B cell (primary cell): Measurements from ENCODE around the gene ARF5. TPM values are rescaled to one million over a fixed set of nuclear protein-coding genes. Genes with fewer than 3 reads are reported as not detected.
"Not testable (repeated sequence)": the region's sequence is repeated elsewhere in the genome, so short reads cannot be mapped to it uniquely, and the experiment has no call there.

Experiments used
- ATAC-seq: fragments of 200-7000 bp; cut with Tn5 transposase; one replicate; pipeline ENCODE4 v1.10.0; 2021; ENCODE audit warnings: low read depth, mild to moderate bottlenecking, moderate number of reproducible peaks, moderate library complexity
- CTCF ChIA-PET: fragments of 350-600 bp; sonication (Branson Sonifier 250); formaldehyde crosslinking; loops from one replicate; lab custom pipeline; 2021; ENCODE audit warnings: antibody characterized with exemption, inconsistent platforms; lab: Charles Lee
- POLR2A ChIA-PET: fragments of 350-600 bp; sonication (Branson Sonifier 250); formaldehyde crosslinking; loops from one replicate; lab custom pipeline; 2021; ENCODE audit warnings: antibody characterized with exemption; lab: Charles Lee
- DNase-seq: peaks from one replicate; pipeline ENCODE4 v3.0.0; 2013
- H2AFZ ChIP-seq: 2 replicates; pipeline ENCODE4 v1.6.1; 2012; ENCODE audit warnings: mild to moderate bottlenecking, low read depth, low read length; ENCODE audit not compliant: insufficient read depth, poor library complexity, severe bottlenecking
- H3K27ac ChIP-seq, 2 donors: 1 replicate in 1 of 2; 2 replicates in 1 of 2; pipeline ENCODE4 v1.5.1; 2012 to 2013; ENCODE audit warnings: low read length in 2 of 2, mild to moderate bottlenecking in 2 of 2, moderate library complexity in 1 of 2
- H3K27me3 ChIP-seq, 4 experiments: fragments of 200-600 bp in 1 of 4; sonication (generic) in 1 of 4; replicated peaks in 1 of 4; 1 replicate in 2 of 4; 2 replicates in 2 of 4; pipeline versions ENCODE4 v1.6.1 to v1.7.0; 2013 to 2016; ENCODE audit warnings: low read length in 3 of 4, mild to moderate bottlenecking in 2 of 4, mixed read lengths in 1 of 4, moderate library complexity in 1 of 4; ENCODE audit not compliant: insufficient read depth in 4 of 4, control insufficient read depth in 3 of 4; ENCODE audit errors: control extremely low read depth in 1 of 4
- H3K36me3 ChIP-seq, 2 experiments: replicated peaks in 1 of 2; 1 replicate in 1 of 2; 2 replicates in 1 of 2; pipeline versions ENCODE4 v1.6.1 to v1.7.1; 2013; ENCODE audit warnings: low read length in 1 of 2; ENCODE audit not compliant: insufficient read depth in 2 of 2, control insufficient read depth in 1 of 2; ENCODE audit errors: control extremely low read depth in 1 of 2, extremely low read depth in 1 of 2
- H3K4me1 ChIP-seq, 2 donors: fragments of 200-600 bp in 1 of 2; sonication (generic) in 1 of 2; 1 replicate in 1 of 2; 2 replicates in 1 of 2; pipeline versions ENCODE4 v1.5.1 to v1.6.1; 2013 to 2017; ENCODE audit warnings: low read length in 2 of 2; ENCODE audit not compliant: control insufficient read depth in 2 of 2, insufficient read depth in 2 of 2
- H3K4me2 ChIP-seq: replicated peaks from 2 replicates; pipeline ENCODE3; 2012; ENCODE audit warnings: mild to moderate bottlenecking, low read depth, low read length; ENCODE audit not compliant: poor library complexity, severe bottlenecking
- H3K4me3 ChIP-seq, 5 experiments: fragments of 200-600 bp in 1 of 5; sonication (generic) in 1 of 5; 1 replicate in 3 of 5; 2 replicates in 2 of 5; pipeline versions ENCODE4 v1.5.1 to v1.7.0; 2011 to 2016; ENCODE audit warnings: low read length in 4 of 5, mild to moderate bottlenecking in 4 of 5, low read depth in 2 of 5, control low read depth in 1 of 5, moderate library complexity in 1 of 5; ENCODE audit not compliant: insufficient read depth in 1 of 5; ENCODE audit errors: control extremely low read depth in 1 of 5, extremely low read depth in 1 of 5
- H3K79me2 ChIP-seq: fragments of 200-600 bp; sonication (generic); one replicate; pipeline ENCODE4 v1.6.0; 2016; ENCODE audit warnings: low read length; ENCODE audit not compliant: control insufficient read depth, insufficient read depth
- H3K9ac ChIP-seq: fragments of 200-600 bp; sonication (generic); 2 replicates; pipeline ENCODE4 v1.6.1; 2017; ENCODE audit warnings: mild to moderate bottlenecking, low read length, moderate library complexity
- H3K9me3 ChIP-seq, 3 donors: one replicate each; pipeline versions ENCODE4 v1.6.1 to v1.7.1; 2013; ENCODE audit warnings: low read length in 2 of 3; ENCODE audit not compliant: control insufficient read depth in 2 of 3, insufficient read depth in 1 of 3; ENCODE audit errors: control extremely low read depth in 1 of 3
- H4K20me1 ChIP-seq: 2 replicates; pipeline ENCODE4 v1.6.0; 2012; ENCODE audit warnings: mild to moderate bottlenecking, low read length; ENCODE audit not compliant: insufficient read depth, control insufficient read depth, poor library complexity, severe bottlenecking
- H3K27ac Mint-ChIP-seq: one replicate; pipeline ENCODE4 v1.8.0; 2021; ENCODE audit warnings: mixed read lengths
- H3K27me3 Mint-ChIP-seq: one replicate; pipeline ENCODE4 v1.8.0; 2021; ENCODE audit warnings: mixed read lengths
- H3K4me1 Mint-ChIP-seq: one replicate; pipeline ENCODE4 v1.8.0; 2021; ENCODE audit warnings: mixed read lengths
- H3K4me3 Mint-ChIP-seq: one replicate; pipeline ENCODE4 v1.8.0; 2021; ENCODE audit warnings: mixed read lengths
- H3K9me3 Mint-ChIP-seq: one replicate; pipeline ENCODE4 v1.8.0; 2022; ENCODE audit warnings: mixed read lengths; ENCODE audit not compliant: insufficient read depth
- EZH2 ChIP-seq: IDR thresholded peaks from 2 replicates; pipeline ENCODE4 v1.6.1; 2012; ENCODE audit warnings: borderline replicate concordance, low read depth, mild to moderate bottlenecking, moderate library complexity, low read length; ENCODE audit not compliant: insufficient read depth, poor library complexity, severe bottlenecking
- WGBS: methylation state at CpG from one replicate; pipeline ENCODE4 v1.1.5; 2013; ENCODE audit warnings: missing lambda C conversion rate; ENCODE audit not compliant: insufficient coverage; 5-methylcytosine and 5-hydroxymethylcytosine counted together
- intact Hi-C: fragments of 100-400 bp; cut with micrococcal nuclease; formaldehyde crosslinking; loops from one replicate; pipeline ENCODE4 v1.10.0; 2022
- polyA minus RNA-seq: library from RNA; depleted of rRNA, polyadenylated mRNA; stranded (reverse); fragments of >200 nt; gene quantifications from 2 replicates; pipeline ENCODE4 v1.2.3, GENCODE V29; 2012
- polyA plus RNA-seq: library from polyadenylated mRNA; depleted of rRNA; stranded (reverse); fragments of >200 nt; gene quantifications from 2 replicates; pipeline ENCODE4 v1.2.3, GENCODE V29; 2012
- total RNA-seq, 2 donors: library from RNA; stranded (reverse); fragments of 120-200 nt in 1 of 2; gene quantifications; 1 replicate in 1 of 2; 2 replicates in 1 of 2; pipeline versions ENCODE4 v1.2.3 to v1.2.4, GENCODE V29; 2013 to 2022
- TF ChIP-seq, protein P1 (sequence below): fragments of 200-600 bp; IDR thresholded peaks from one replicate; pipeline ENCODE4 v1.8.0; 2022; ENCODE audit warnings: antibody characterized with exemption, mild to moderate bottlenecking

ARF5 gene
- total RNA-seq (77.1 and 85.5 TPM in 2 replicates), polyA plus RNA-seq (234 and 248 TPM in 2 replicates), polyA minus RNA-seq (79.6 and 88.3 TPM in 2 replicates)
- total RNA-seq (2013): 83.8 TPM

DNA sequence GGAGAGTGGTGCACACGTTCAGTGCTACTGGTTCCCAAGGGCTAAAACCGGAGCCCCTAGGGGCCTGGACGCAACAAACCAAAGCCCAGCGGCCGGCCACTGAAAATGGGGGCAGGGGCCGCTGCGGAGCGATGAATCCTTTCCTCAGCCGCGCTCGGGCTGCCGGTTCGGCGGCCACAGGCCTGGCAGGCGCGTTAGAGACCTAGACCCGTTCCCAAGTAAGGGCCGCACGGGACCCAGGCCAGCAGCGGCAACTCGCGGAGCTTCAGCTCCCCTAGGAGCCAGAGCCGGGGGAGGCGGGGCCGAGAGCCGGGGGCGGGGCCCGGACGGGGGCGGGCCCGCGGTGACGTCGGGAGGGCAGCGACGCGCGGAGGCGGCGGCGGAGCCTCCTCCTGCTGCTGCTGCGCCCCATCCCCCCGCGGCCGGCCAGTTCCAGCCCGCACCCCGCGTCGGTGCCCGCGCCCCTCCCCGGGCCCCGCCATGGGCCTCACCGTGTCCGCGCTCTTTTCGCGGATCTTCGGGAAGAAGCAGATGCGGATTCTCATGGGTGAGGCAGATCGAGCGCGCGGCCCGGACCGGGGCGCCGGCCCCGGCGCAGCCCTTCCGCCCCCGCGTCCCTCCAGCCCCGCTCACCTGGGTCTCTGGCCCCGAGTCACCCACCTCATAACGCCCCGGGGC lies at the start of gene ARF5:
Gene ARF5, plus strand, starts transcription at position 393 of the 678 bp plus-strand sequence. Its CDS starts 88 bp downstream, at position 481.
- no peaks in the 10 kb centered on the region for H3K27me3 Mint-ChIP-seq
- TF ChIP-seq, protein P1, sequence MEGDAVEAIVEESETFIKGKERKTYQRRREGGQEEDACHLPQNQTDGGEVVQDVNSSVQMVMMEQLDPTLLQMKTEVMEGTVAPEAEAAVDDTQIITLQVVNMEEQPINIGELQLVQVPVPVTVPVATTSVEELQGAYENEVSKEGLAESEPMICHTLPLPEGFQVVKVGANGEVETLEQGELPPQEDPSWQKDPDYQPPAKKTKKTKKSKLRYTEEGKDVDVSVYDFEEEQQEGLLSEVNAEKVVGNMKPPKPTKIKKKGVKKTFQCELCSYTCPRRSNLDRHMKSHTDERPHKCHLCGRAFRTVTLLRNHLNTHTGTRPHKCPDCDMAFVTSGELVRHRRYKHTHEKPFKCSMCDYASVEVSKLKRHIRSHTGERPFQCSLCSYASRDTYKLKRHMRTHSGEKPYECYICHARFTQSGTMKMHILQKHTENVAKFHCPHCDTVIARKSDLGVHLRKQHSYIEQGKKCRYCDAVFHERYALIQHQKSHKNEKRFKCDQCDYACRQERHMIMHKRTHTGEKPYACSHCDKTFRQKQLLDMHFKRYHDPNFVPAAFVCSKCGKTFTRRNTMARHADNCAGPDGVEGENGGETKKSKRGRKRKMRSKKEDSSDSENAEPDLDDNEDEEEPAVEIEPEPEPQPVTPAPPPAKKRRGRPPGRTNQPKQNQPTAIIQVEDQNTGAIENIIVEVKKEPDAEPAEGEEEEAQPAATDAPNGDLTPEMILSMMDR: no peak
- intact Hi-C loops: loop anchor here (2.0 to 5.0 kb wide), 2 partner anchors 521 to 1149 kb away; partner anchors contain the start of gene CALU

DNA sequence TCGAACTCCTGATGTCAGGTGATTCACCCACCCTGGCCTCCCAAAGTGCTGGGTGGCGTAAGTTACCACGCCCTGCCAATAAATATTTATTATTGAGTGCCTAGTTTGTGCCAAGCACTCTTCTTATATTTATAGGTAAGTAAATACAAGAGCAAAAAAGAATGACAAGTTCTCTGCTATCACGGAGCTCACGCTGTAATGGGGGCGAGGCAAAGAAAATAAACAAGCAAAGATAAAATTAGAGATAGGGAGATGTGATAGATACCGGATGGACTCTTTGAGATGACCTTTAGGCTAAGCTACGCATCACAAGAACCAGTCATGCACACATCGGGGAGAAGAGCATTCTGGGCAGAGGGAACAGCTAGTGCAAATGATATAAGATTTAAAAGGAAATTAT lies 49.1 kb upstream of the ARF5 start:
- Histone ChIP-seq H3K9ac (no peak overlapping the region), H2AFZ (no peak overlapping the region), H3K36me3 (no peaks in the 10 kb centered on the region), H4K20me1 (no peaks in the 10 kb centered on the region), H3K4me2 (no peak overlapping the region), H3K9me3 (no peaks in the 10 kb centered on the region), H3K79me2 (no peaks in the 10 kb centered on the region), H3K27ac (no peak overlapping the region), H3K4me1 (no peaks in the 10 kb centered on the region), H3K27me3 (peaks cover 0 to 31% (median 19%) of the 10 kb centered on the region in 4 experiments), H3K4me3 (no peak overlapping the region)
- ChIA-PET POLR2A (no interaction called here), CTCF (no interaction called here)
- intact Hi-C loops: no loop called here
- H3K27me3 Mint-ChIP-seq: peaks cover 68% of the 10 kb centered on the region
- no peaks in the 10 kb centered on the region for H3K4me1 Mint-ChIP-seq
- TF ChIP-seq EZH2: no peak
- TF ChIP-seq, protein P1: no peak
- DNase-seq: no peak
- no peak overlapping the region for H3K27ac Mint-ChIP-seq
- no peaks in the 10 kb centered on the region for H3K9me3 Mint-ChIP-seq
- no peak for ATAC-seq
- 100% methylated on average over 1 of the region's 9 CpGs for WGBS
- H3K4me3 Mint-ChIP-seq: no peak overlapping the region

More for the DNA sequence above, at the start of gene ARF5:
- H3K9ac ChIP-seq: peak within 1 kb of the TSS; percentile 88
- peaks cover 8% of the 10 kb centered on the region for H4K20me1 ChIP-seq
- H3K36me3 ChIP-seq: peaks cover 0 to 15% of the 10 kb centered on the region in 2 experiments
- peaks cover 35% of the 10 kb centered on the region for H3K79me2 ChIP-seq
- DNase-seq (peak; percentile 90), ATAC-seq (peak; percentile 83)
- H3K27ac ChIP-seq: peak within 1 kb of the TSS; percentile 66 to 80
- no peaks in the 10 kb centered on the region for H3K27me3 ChIP-seq
- H3K4me1 Mint-ChIP-seq: peaks cover 49% of the 10 kb centered on the region
- H2AFZ ChIP-seq: peak within 1 kb of the TSS; percentile 81
- peak within 1 kb of the TSS; percentile 98 for H3K4me3 Mint-ChIP-seq
- ChIA-PET POLR2A (no interaction called here), CTCF (interaction anchor here (1.0 kb wide), 1 partner anchor 120 kb away, joined by 5 read pairs; no protein-coding TSS in a partner anchor)
- H3K27ac Mint-ChIP-seq: peak within 1 kb of the TSS; percentile 95
- no peaks in the 10 kb centered on the region for H3K9me3 Mint-ChIP-seq
- H3K4me2 ChIP-seq: peak within 1 kb of the TSS; percentile 79
- peak within 1 kb of the TSS; percentile 59 to 95 (median 87) for H3K4me3 ChIP-seq
- under 1% methylated on average over 77 of the region's 77 CpGs for WGBS
- H3K9me3 ChIP-seq: peaks cover 0 to 2% (median 0%) of the 10 kb centered on the region in 3 donors
- peaks cover 39 to 44% of the 10 kb centered on the region in 2 donors for H3K4me1 ChIP-seq

DNA sequence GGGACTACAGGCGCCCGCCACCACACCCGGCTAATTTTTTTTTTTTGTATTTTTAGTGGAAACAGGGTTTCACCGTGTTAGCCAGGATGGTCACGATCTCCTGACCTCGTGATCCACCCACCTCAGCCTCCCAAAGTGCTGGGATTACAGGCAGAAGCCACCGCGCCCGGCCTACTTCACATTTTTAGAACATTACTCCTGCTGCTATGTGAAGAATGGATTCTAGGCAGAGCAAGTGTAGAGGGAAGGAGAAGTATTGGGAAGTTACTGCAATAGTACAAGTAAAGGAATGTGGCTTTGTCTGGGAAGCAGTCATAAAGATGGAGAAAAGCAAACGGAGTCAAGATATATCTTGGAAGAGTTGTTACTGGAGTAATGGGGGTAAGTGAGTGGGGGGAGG lies 47.8 kb upstream of the ARF5 start:
- H4K20me1 ChIP-seq, CTCF ChIA-PET, H2AFZ ChIP-seq, intact Hi-C loops, H3K9me3 Mint-ChIP-seq, H3K79me2 ChIP-seq, DNase-seq, ATAC-seq, H3K36me3 ChIP-seq, H3K4me3 ChIP-seq, H3K27ac Mint-ChIP-seq, H3K9me3 ChIP-seq, H3K27ac ChIP-seq, H3K4me2 ChIP-seq, H3K4me1 ChIP-seq, H3K4me1 Mint-ChIP-seq, H3K9ac ChIP-seq, POLR2A ChIA-PET, H3K4me3 Mint-ChIP-seq: not testable (repeated sequence)
- peaks cover 0 to 18% (median 14%) of the 10 kb centered on the region in 4 experiments for H3K27me3 ChIP-seq
- WGBS: 95% methylated on average over 1 of the region's 10 CpGs
- peaks cover 60% of the 10 kb centered on the region for H3K27me3 Mint-ChIP-seq
